Kidney (tissue), 14 donors: ENCODE data around the gene ERGIC1. TPM values are rescaled to one million over a fixed set of nuclear protein-coding genes. Genes with fewer than 3 reads are reported as not detected.

Source experiments
- DNase-seq, 5 donors: peaks; one replicate each; pipeline ENCODE4 v3.0.0-alpha.2; 2013 to 2020
- FAIRE-seq: peaks from 2 replicates; lab custom pipeline; 2012; peaks lifted over from hg19 to GRCh38; lab: Jason Lieb, UNC
- H3K27ac ChIP-seq, 2 donors: one replicate each; pipeline ENCODE4 v1.7.0; 2013; ENCODE audit warnings: low read depth in 2 of 2, low read length in 2 of 2, inconsistent platforms in 1 of 2
- H3K27me3 ChIP-seq: one replicate; pipeline ENCODE4 v1.7.1; 2013; ENCODE audit warnings: low read length, inconsistent platforms; ENCODE audit not compliant: control insufficient read depth, insufficient read depth
- H3K36me3 ChIP-seq, 3 donors: one replicate each; pipeline versions ENCODE4 v1.7.0 to v1.7.1; 2013; ENCODE audit warnings: low read length in 3 of 3, control low read depth in 1 of 3, inconsistent platforms in 1 of 3; ENCODE audit not compliant: insufficient read depth in 3 of 3, control insufficient read depth in 2 of 3
- H3K4me1 ChIP-seq, 3 donors: one replicate each; pipeline versions ENCODE4 v1.7.0 to v1.7.1; 2013; ENCODE audit warnings: low read length in 3 of 3, inconsistent platforms in 1 of 3, low read depth in 1 of 3; ENCODE audit not compliant: control insufficient read depth in 2 of 3, insufficient read depth in 2 of 3
- H3K4me3 ChIP-seq, 3 donors: one replicate each; pipeline versions ENCODE4 v1.7.0 to v1.8.1; 2013; ENCODE audit warnings: low read length in 3 of 3, control low read depth in 1 of 3, inconsistent platforms in 1 of 3
- H3K9ac ChIP-seq, 3 donors: one replicate each; pipeline versions ENCODE4 v1.7.0 to v1.7.1; 2013; ENCODE audit warnings: low read length in 3 of 3, control low read depth in 1 of 3, inconsistent platforms in 1 of 3
- H3K9me3 ChIP-seq, 3 donors: one replicate each; pipeline versions ENCODE4 v1.7.0 to v1.7.1; 2013; ENCODE audit warnings: low read length in 3 of 3, control low read depth in 1 of 3, inconsistent platforms in 1 of 3; ENCODE audit not compliant: control insufficient read depth in 2 of 3, insufficient read depth in 1 of 3
- intact Hi-C: fragments of 100-400 bp; cut with DNase I; formaldehyde crosslinking; loops from one replicate; pipeline ENCODE4 v1.11.1; 2022
- polyA plus RNA-seq: library from polyadenylated mRNA; stranded (reverse); fragments of 350-450 nt; fragmentation: Illumina TruSeq; extraction: RNeasy Lipid Tissue Mini Kit (QIAGEN cat#74804); gene quantifications from one replicate; pipeline ENCODE4 v1.2.3, GENCODE V29; 2014; ENCODE audit warnings: low read depth, low replicate concordance; ENCODE audit not compliant: insufficient read depth
- total RNA-seq: library from RNA; stranded (reverse); fragmentation: NEBNext Ultra II Directional; extraction: Animal tissue kit (Norgen Biotek cat#: 25700); gene quantifications from one replicate; pipeline ENCODE4 v1.2.1, GENCODE V29; 2021
- TF ChIP-seq, protein P1 (sequence below): IDR thresholded peaks from 3 replicates; pipeline ENCODE4 v1.5.1; 2012; ENCODE audit warnings: mild to moderate bottlenecking, moderate library complexity, borderline replicate concordance; ENCODE audit not compliant: insufficient read depth; ENCODE audit errors: extremely low read depth
- donor health status: control.
- donor health status: control.
- donor health status: control.
- donor health status: control.
- donor health status: control.
- donor health status: DM: yes; HTN: yes; CAD: no.
- donor health status: Normal renal cell carcinoma (clear cell type).

The ERGIC1 gene
- total and polyA plus RNA-seq, 2 donors from 2014 or later = 88.0 to 183 TPM

- FAIRE-seq = no peak
- TF ChIP-seq, protein P1, sequence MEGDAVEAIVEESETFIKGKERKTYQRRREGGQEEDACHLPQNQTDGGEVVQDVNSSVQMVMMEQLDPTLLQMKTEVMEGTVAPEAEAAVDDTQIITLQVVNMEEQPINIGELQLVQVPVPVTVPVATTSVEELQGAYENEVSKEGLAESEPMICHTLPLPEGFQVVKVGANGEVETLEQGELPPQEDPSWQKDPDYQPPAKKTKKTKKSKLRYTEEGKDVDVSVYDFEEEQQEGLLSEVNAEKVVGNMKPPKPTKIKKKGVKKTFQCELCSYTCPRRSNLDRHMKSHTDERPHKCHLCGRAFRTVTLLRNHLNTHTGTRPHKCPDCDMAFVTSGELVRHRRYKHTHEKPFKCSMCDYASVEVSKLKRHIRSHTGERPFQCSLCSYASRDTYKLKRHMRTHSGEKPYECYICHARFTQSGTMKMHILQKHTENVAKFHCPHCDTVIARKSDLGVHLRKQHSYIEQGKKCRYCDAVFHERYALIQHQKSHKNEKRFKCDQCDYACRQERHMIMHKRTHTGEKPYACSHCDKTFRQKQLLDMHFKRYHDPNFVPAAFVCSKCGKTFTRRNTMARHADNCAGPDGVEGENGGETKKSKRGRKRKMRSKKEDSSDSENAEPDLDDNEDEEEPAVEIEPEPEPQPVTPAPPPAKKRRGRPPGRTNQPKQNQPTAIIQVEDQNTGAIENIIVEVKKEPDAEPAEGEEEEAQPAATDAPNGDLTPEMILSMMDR = no peak
- H3K9ac ChIP-seq = no peak overlapping the region
- peaks cover 0 to 17% (median 8%) of the 10 kb centered on the region in 3 donors for H3K36me3 ChIP-seq
- intact Hi-C loops = loop anchor here (10.0 kb wide), 1 partner anchor 469 kb away; no protein-coding TSS in a partner anchor
- H3K9me3 ChIP-seq = no peaks in the 10 kb centered on the region
- no peaks in the 10 kb centered on the region for H3K27me3 ChIP-seq
- peak; percentile 51 to 93 (median 91) for DNase-seq
- peaks cover 0 to 4% (median 0%) of the 10 kb centered on the region in 3 donors for H3K4me1 ChIP-seq
- H3K4me3 ChIP-seq = no peak overlapping the region
- no peak overlapping the region for H3K27ac ChIP-seq
Observed at GRCh38 chr5:172943283-172943841, 109.3 kb downstream of the ERGIC1 start.

- FAIRE-seq (no peak), DNase-seq (peak in 4 of 5 donors; percentile 27 to 48 (median 43))
- TF ChIP-seq, protein P1 = no peak
- Histone ChIP-seq H3K4me1 (peaks cover 0 to 4% (median 0%) of the 10 kb centered on the region in 3 donors), H3K27me3 (no peaks in the 10 kb centered on the region), H3K4me3 (no peak overlapping the region), H3K9ac (no peak overlapping the region), H3K36me3 (peaks cover 0 to 17% (median 8%) of the 10 kb centered on the region in 3 donors), H3K27ac (no peak overlapping the region), H3K9me3 (no peaks in the 10 kb centered on the region)
- intact Hi-C loops = loop anchor here (10.0 kb wide), 1 partner anchor 469 kb away; no protein-coding TSS in a partner anchor
Observed at GRCh38 chr5:172943906-172944305, 109.9 kb downstream of the ERGIC1 start.

- Histone ChIP-seq H3K9me3 (no peaks in the 10 kb centered on the region), H3K36me3 (peaks cover 0 to 12% (median 8%) of the 10 kb centered on the region in 3 donors), H3K4me3 (no peak overlapping the region), H3K9ac (no peak overlapping the region), H3K4me1 (peaks cover 0 to 4% (median 0%) of the 10 kb centered on the region in 3 donors), H3K27me3 (no peaks in the 10 kb centered on the region), H3K27ac (no peak overlapping the region)
- no peak for FAIRE-seq
- TF ChIP-seq, protein P1 = no peak
- DNase-seq = peak in 1 of 5 donors; percentile 56
- intact Hi-C loops = loop anchor here (10.0 kb wide), 1 partner anchor 470 kb away; no protein-coding TSS in a partner anchor
Observed at GRCh38 chr5:172944741-172945140, 110.7 kb downstream of the ERGIC1 start.
